HL-60 (cell line): Measurements from ENCODE around the gene RELT.

Source experiments
- CTCF ChIP-seq: IDR thresholded peaks from one replicate; pipeline ENCODE4 v1.5.1; 2011; ENCODE audit warnings: low read length, control low read depth, inconsistent platforms; ENCODE audit not compliant: insufficient read depth
- GABPA ChIP-seq: IDR thresholded peaks from 2 replicates; pipeline ENCODE4 v1.6.1; 2012; ENCODE audit warnings: low read depth
- POLR2AphosphoS5 ChIP-seq: IDR thresholded peaks from 2 replicates; pipeline ENCODE4 v1.6.1; 2012; ENCODE audit warnings: low read depth
- REST ChIP-seq: IDR thresholded peaks from 2 replicates; pipeline ENCODE4 v1.6.1; 2012; ENCODE audit warnings: low read depth; ENCODE audit not compliant: insufficient replicate concordance

- TF ChIP-seq POLR2AphosphoS5 (no peak), CTCF (no peak), REST (no peak), GABPA (no peak)
These were observed 38.4 kb upstream of the RELT start for GRCh38 chr11:73337846-73338245.
